Smooth muscle cell (in vitro differentiated cells): ENCODE measurements around the gene ENDOD1. TPM values are rescaled to one million over a fixed set of nuclear protein-coding genes. Genes with fewer than 3 reads are reported as not detected.

Experiments used
- DNase-seq: peaks from one replicate; lab custom pipeline; 2025; ENCODE audit not compliant: unreplicated experiment; lab: John Stamatoyannopoulos, UW
- H2AFZ ChIP-seq: fragments of 200-600 bp; sonication (generic); 2 replicates; pipeline ENCODE4 v1.6.0; 2016; ENCODE audit warnings: antibody characterized with exemption, low read depth, mild to moderate bottlenecking
- H3F3A ChIP-seq: fragments of 200-600 bp; sonication (generic); 2 replicates; pipeline ENCODE4 v1.6.0; 2017; ENCODE audit warnings: antibody characterized with exemption, low read depth
- H3K27ac ChIP-seq: fragments of 200-600 bp; sonication (generic); 2 replicates; pipeline ENCODE4 v1.5.1; 2016; ENCODE audit warnings: low read depth, mild to moderate bottlenecking
- H3K27me3 ChIP-seq: fragments of 200-600 bp; sonication (generic); 2 replicates; pipeline ENCODE4 v1.6.1; 2016; ENCODE audit warnings: low read depth, mild to moderate bottlenecking
- H3K36me3 ChIP-seq: fragments of 200-600 bp; sonication (generic); 2 replicates; pipeline ENCODE4 v1.5.1; 2016; ENCODE audit warnings: low read depth
- H3K4me1 ChIP-seq: fragments of 200-600 bp; sonication (generic); 2 replicates; pipeline ENCODE4 v1.5.1; 2016; ENCODE audit warnings: low read depth
- H3K4me2 ChIP-seq: fragments of 200-600 bp; sonication (generic); 2 replicates; pipeline ENCODE4 v1.6.0; 2016; ENCODE audit warnings: mild to moderate bottlenecking
- H3K4me3 ChIP-seq: fragments of 200-600 bp; sonication (generic); 2 replicates; pipeline ENCODE4 v1.5.1; 2016; ENCODE audit warnings: mild to moderate bottlenecking
- H3K79me2 ChIP-seq: fragments of 200-600 bp; sonication (generic); 2 replicates; pipeline ENCODE4 v1.6.0; 2016; ENCODE audit warnings: low read depth, mild to moderate bottlenecking
- H3K9ac ChIP-seq: fragments of 200-600 bp; sonication (generic); 2 replicates; pipeline ENCODE4 v1.6.0; 2016; ENCODE audit warnings: low read depth
- H3K9me3 ChIP-seq: fragments of 200-600 bp; sonication (generic); replicated peaks from 2 replicates; pipeline ENCODE4 v1.5.1; 2016; ENCODE audit warnings: low read depth
- H4K20me1 ChIP-seq: fragments of 200-600 bp; sonication (generic); 2 replicates; pipeline ENCODE4 v1.6.0; 2016; ENCODE audit warnings: low read depth
- CTCF ChIP-seq: fragments of 200-600 bp; sonication (generic); IDR thresholded peaks from 2 replicates; pipeline ENCODE4 v1.5.1; 2017; ENCODE audit warnings: borderline replicate concordance, mild to moderate bottlenecking, antibody characterized with exemption; ENCODE audit not compliant: insufficient read depth, poor library complexity, severe bottlenecking
- WGBS: methylation state at CpG from one replicate; pipeline ENCODE4 v1.1.7; 2016; ENCODE audit warnings: low lambda C conversion rate; 5-methylcytosine and 5-hydroxymethylcytosine counted together
- polyA plus RNA-seq: library from polyadenylated mRNA; unstranded; fragments of >200 nt; fragmentation: Nextera tagmentation; extraction: Ambion mirVana; gene quantifications from 2 replicates; pipeline ENCODE4 v1.2.1, GENCODE V29; 2016
- total RNA-seq: library from RNA; depleted of rRNA; stranded (reverse); fragments of >200 nt; gene quantifications from 2 replicates; pipeline ENCODE4 v1.2.3, GENCODE V29; 2014

The ENDOD1 gene
- total and polyA plus RNA-seq, 2 experiments from 2014 or later, result 44.8 to 125 TPM

- Histone ChIP-seq H3K4me1 (peaks cover 7% of the 10 kb centered on the region), H3K9ac (no peak overlapping the region), H3K4me2 (peak overlapping the region; percentile 39), H3K79me2 (no peaks in the 10 kb centered on the region), H3K27me3 (no peaks in the 10 kb centered on the region), H3K36me3 (no peaks in the 10 kb centered on the region), H4K20me1 (no peaks in the 10 kb centered on the region), H3K4me3 (no peak overlapping the region), H3K27ac (peak overlapping the region; percentile 67), H3F3A (peaks cover 13% of the 10 kb centered on the region), H3K9me3 (no peaks in the 10 kb centered on the region), H2AFZ (no peak overlapping the region)
- 68% methylated on average over 7 of the region's 7 CpGs for WGBS
- TF ChIP-seq CTCF, result no peak
- no peak for DNase-seq
Observed at GRCh38 chr11:95156916-95157541, 67.4 kb downstream of the ENDOD1 start.

- Histone ChIP-seq H2AFZ (no peak overlapping the region), H3K9ac (no peak overlapping the region), H3K79me2 (no peaks in the 10 kb centered on the region), H3K27ac (peak overlapping the region; percentile 67), H3K4me2 (no peak overlapping the region), H3K4me1 (peaks cover 7% of the 10 kb centered on the region), H3K36me3 (no peaks in the 10 kb centered on the region), H4K20me1 (no peaks in the 10 kb centered on the region), H3K4me3 (no peak overlapping the region), H3K27me3 (no peaks in the 10 kb centered on the region), H3F3A (peaks cover 17% of the 10 kb centered on the region), H3K9me3 (no peaks in the 10 kb centered on the region)
- 95% methylated on average over 1 of the region's 1 CpG for WGBS
- DNase-seq, result no peak
- TF ChIP-seq CTCF, result no peak
Observed at GRCh38 chr11:95157824-95158223, 68.2 kb downstream of the ENDOD1 start.

GRCh38 chr11:95161248-95161647 is 71.6 kb downstream of the ENDOD1 start:
- Histone ChIP-seq H3K4me3 (no peak overlapping the region), H3K27me3 (no peaks in the 10 kb centered on the region), H3K79me2 (no peaks in the 10 kb centered on the region), H3K4me2 (no peak overlapping the region), H2AFZ (no peak overlapping the region), H3K27ac (no peak overlapping the region), H3K9me3 (no peaks in the 10 kb centered on the region), H3K36me3 (no peaks in the 10 kb centered on the region), H3K9ac (no peak overlapping the region), H4K20me1 (peaks cover 8% of the 10 kb centered on the region), H3K4me1 (peaks cover 7% of the 10 kb centered on the region), H3F3A (peaks cover 49% of the 10 kb centered on the region)
- TF ChIP-seq CTCF, result no peak
- DNase-seq, result no peak
- WGBS, result 75% methylated on average over 1 of the region's 1 CpG

- TF ChIP-seq CTCF, result no peak
- WGBS, result 36% methylated on average over 4 of the region's 4 CpGs
Observed at GRCh38 chr11:95163106-95163505, 73.5 kb downstream of the ENDOD1 start.

More at GRCh38 chr11:95163106-95163505, 73.5 kb downstream of the ENDOD1 start:
- DNase-seq, result no peak
- no peak overlapping the region for H3K4me2 ChIP-seq
- peaks cover 51% of the 10 kb centered on the region for H3F3A ChIP-seq
- H4K20me1 ChIP-seq, result peaks cover 13% of the 10 kb centered on the region
- no peak overlapping the region for H2AFZ ChIP-seq
- H3K36me3 ChIP-seq, result no peaks in the 10 kb centered on the region
- H3K4me1 ChIP-seq, result no peaks in the 10 kb centered on the region
- peaks cover 3% of the 10 kb centered on the region for H3K79me2 ChIP-seq
- no peaks in the 10 kb centered on the region for H3K27me3 ChIP-seq
- H3K9me3 ChIP-seq, result no peaks in the 10 kb centered on the region
- H3K9ac ChIP-seq, result no peak overlapping the region
- H3K27ac ChIP-seq, result peak overlapping the region; percentile 66
- H3K4me3 ChIP-seq, result no peak overlapping the region
